Stimulated activated CD4-positive, alpha-beta T cell treated with anti-CD3 and anti-CD28 coated beads, Interleukin-15, amount 100 ng/mL, for 1 hour (primary cell): ENCODE results near the gene TMEM61.
A peak's percentile ranks its signal among the peaks of the same experiment; 100 is the strongest.
"Not testable (repeated sequence)": the region's sequence is repeated elsewhere in the genome, so short reads cannot be mapped to it uniquely, and the experiment has no call there.

ENCODE experiments used
- DNase-seq, 2 donors: peaks; one replicate each; pipeline ENCODE4 v3.0.0-alpha.2; 2020; ENCODE audit warnings: low read depth in 1 of 2, low spot score in 1 of 2

TMEM61 gene

GRCh38 chr1:54980528-54981241, at the start of gene TMEM61:
TSS of gene TMEM61 (plus strand) at chr1:54980628. CDS start at chr1:54981066, 438 bp downstream.
- no peak for DNase-seq

- DNase-seq = no peak
Observed at GRCh38 chr1:54931275-54931840, 49.1 kb upstream of the TMEM61 start.

- not testable (repeated sequence) for DNase-seq
Observed at GRCh38 chr1:54934081-54934480, 46.3 kb upstream of the TMEM61 start.

GRCh38 chr1:54934869-54935268, 45.6 kb upstream of the TMEM61 start:
- DNase-seq = no peak

GRCh38 chr1:54936791-54937190, 43.6 kb upstream of the TMEM61 start:
- no peak for DNase-seq

GRCh38 chr1:54937469-54937868, 43.0 kb upstream of the TMEM61 start:
- no peak for DNase-seq

GRCh38 chr1:54938955-54939354, 41.5 kb upstream of the TMEM61 start:
- not testable (repeated sequence) for DNase-seq

- DNase-seq = no peak
Observed at GRCh38 chr1:54940042-54940441, 40.4 kb upstream of the TMEM61 start.

GRCh38 chr1:54942976-54943375, 37.5 kb upstream of the TMEM61 start:
- no peak for DNase-seq

GRCh38 chr1:54944610-54945392, 35.6 kb upstream of the TMEM61 start:
- peak in 1 of 2 donors; percentile 38 for DNase-seq

- DNase-seq = no peak
Observed at GRCh38 chr1:54945393-54945936, 35.0 kb upstream of the TMEM61 start.

- no peak for DNase-seq
Observed at GRCh38 chr1:54947540-54947939, 32.9 kb upstream of the TMEM61 start.

GRCh38 chr1:54949053-54949452, 31.4 kb upstream of the TMEM61 start:
- no peak for DNase-seq

- DNase-seq = no peak
Observed at GRCh38 chr1:54950006-54950368, 30.4 kb upstream of the TMEM61 start.

- no peak for DNase-seq
Observed at GRCh38 chr1:54950369-54951163, 29.9 kb upstream of the TMEM61 start.

- DNase-seq = no peak
Observed at GRCh38 chr1:54951810-54952226, 28.6 kb upstream of the TMEM61 start.

- no peak for DNase-seq
Observed at GRCh38 chr1:54952950-54953718, 27.3 kb upstream of the TMEM61 start.

GRCh38 chr1:54953846-54954245, 26.6 kb upstream of the TMEM61 start:
- DNase-seq = no peak

GRCh38 chr1:54955359-54955758, 25.1 kb upstream of the TMEM61 start:
- DNase-seq = no peak

GRCh38 chr1:54956726-54957125, 23.7 kb upstream of the TMEM61 start:
- no peak for DNase-seq
